Neural crest cell (in vitro differentiated cells): ENCODE data around the gene MYO9B. TPM values are rescaled to one million over a fixed set of nuclear protein-coding genes. Genes with fewer than 3 reads are reported as not detected.
"Not testable (repeated sequence)": the region's sequence is repeated elsewhere in the genome, so short reads cannot be mapped to it uniquely, and the experiment has no call there.

Source experiments
- DNase-seq: peaks from one replicate; pipeline ENCODE4 v3.0.0; 2021; ENCODE audit warnings: low read depth, mixed read lengths, low spot score
- H3K27ac Mint-ChIP-seq: one replicate; pipeline ENCODE4 v1.8.0; 2021; ENCODE audit warnings: mild to moderate bottlenecking, mixed read lengths; ENCODE audit not compliant: unreplicated experiment
- H3K27me3 Mint-ChIP-seq: 2 replicates; pipeline ENCODE4 v1.8.0; 2021; ENCODE audit warnings: low read depth, mild to moderate bottlenecking, mixed read lengths
- H3K36me3 Mint-ChIP-seq: 2 replicates; pipeline ENCODE4 v1.8.0; 2021; ENCODE audit warnings: low read depth, mild to moderate bottlenecking, mixed read lengths
- H3K4me1 Mint-ChIP-seq: 2 replicates; pipeline ENCODE4 v1.8.0; 2021; ENCODE audit warnings: mixed read lengths
- H3K4me3 Mint-ChIP-seq: one replicate; pipeline ENCODE4 v1.8.0; 2021; ENCODE audit warnings: mild to moderate bottlenecking, mixed read lengths
- H3K9me3 Mint-ChIP-seq: 2 replicates; pipeline ENCODE4 v1.8.0; 2021; ENCODE audit warnings: mixed read lengths
- total RNA-seq: library from RNA; stranded (reverse); gene quantifications from 2 replicates; pipeline ENCODE4 v1.2.1, GENCODE V29; 2021
- TF ChIP-seq, protein P1 (sequence below): fragments of 200-600 bp; sonication (generic); conservative IDR thresholded peaks from 2 replicates; pipeline ENCODE4 v1.5.0; 2021; ENCODE audit warnings: antibody characterized with exemption, mild to moderate bottlenecking

Gene MYO9B
- total RNA-seq, 1 donor from 2014 or later = 113 TPM

GRCh38 chr19:17101686-17102628 lies 26.4 kb downstream of the MYO9B start:
- H3K27me3 Mint-ChIP-seq = no peaks in the 10 kb centered on the region
- no peaks in the 10 kb centered on the region for H3K9me3 Mint-ChIP-seq
- H3K4me1 Mint-ChIP-seq = peaks cover 31% of the 10 kb centered on the region
- DNase-seq = no peak
- H3K36me3 Mint-ChIP-seq = peaks cover 28% of the 10 kb centered on the region
- H3K27ac Mint-ChIP-seq = peak overlapping the region; percentile 12
- TF ChIP-seq, protein P1, sequence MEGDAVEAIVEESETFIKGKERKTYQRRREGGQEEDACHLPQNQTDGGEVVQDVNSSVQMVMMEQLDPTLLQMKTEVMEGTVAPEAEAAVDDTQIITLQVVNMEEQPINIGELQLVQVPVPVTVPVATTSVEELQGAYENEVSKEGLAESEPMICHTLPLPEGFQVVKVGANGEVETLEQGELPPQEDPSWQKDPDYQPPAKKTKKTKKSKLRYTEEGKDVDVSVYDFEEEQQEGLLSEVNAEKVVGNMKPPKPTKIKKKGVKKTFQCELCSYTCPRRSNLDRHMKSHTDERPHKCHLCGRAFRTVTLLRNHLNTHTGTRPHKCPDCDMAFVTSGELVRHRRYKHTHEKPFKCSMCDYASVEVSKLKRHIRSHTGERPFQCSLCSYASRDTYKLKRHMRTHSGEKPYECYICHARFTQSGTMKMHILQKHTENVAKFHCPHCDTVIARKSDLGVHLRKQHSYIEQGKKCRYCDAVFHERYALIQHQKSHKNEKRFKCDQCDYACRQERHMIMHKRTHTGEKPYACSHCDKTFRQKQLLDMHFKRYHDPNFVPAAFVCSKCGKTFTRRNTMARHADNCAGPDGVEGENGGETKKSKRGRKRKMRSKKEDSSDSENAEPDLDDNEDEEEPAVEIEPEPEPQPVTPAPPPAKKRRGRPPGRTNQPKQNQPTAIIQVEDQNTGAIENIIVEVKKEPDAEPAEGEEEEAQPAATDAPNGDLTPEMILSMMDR = no peak
- no peak overlapping the region for H3K4me3 Mint-ChIP-seq

DNA sequence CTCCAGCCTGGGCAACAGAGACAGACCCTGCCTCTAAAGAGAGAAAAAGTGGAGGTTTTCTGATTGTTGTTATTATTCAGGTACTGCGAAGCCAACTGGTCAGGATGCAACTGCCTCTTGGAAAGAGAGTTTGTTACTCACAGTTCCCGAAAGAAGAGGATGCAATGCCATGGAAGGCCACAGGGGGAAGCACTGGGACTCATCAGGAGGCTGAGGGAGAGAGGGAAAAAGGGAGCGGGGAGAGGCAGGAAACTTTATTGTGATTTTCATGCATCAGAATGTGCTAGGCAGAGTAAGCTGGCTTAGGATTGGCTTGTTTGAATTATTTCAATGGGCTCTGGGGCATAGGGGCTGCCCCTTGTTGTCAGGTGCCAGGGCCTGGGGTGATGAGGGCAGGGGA lies 27.6 kb downstream of the MYO9B start:
- no peaks in the 10 kb centered on the region for H3K27me3 Mint-ChIP-seq
- no peak overlapping the region for H3K27ac Mint-ChIP-seq
- peak; percentile 31 for DNase-seq
- no peaks in the 10 kb centered on the region for H3K9me3 Mint-ChIP-seq
- TF ChIP-seq, protein P1 = peak; percentile 61
- H3K36me3 Mint-ChIP-seq = peaks cover 28% of the 10 kb centered on the region
- H3K4me3 Mint-ChIP-seq = no peak overlapping the region
- H3K4me1 Mint-ChIP-seq = peaks cover 32% of the 10 kb centered on the region

- Mint-ChIP-seq H3K27me3 (no peaks in the 10 kb centered on the region), H3K27ac (no peak overlapping the region), H3K36me3 (peaks cover 23% of the 10 kb centered on the region), H3K9me3 (no peaks in the 10 kb centered on the region), H3K4me3 (no peak overlapping the region), H3K4me1 (peaks cover 28% of the 10 kb centered on the region)
- no peak for DNase-seq
- TF ChIP-seq, protein P1 = no peak
These were observed 29.1 kb downstream of the MYO9B start for GRCh38 chr19:17104679-17105078.

- no peaks in the 10 kb centered on the region for H3K27me3 Mint-ChIP-seq
- TF ChIP-seq, protein P1 = no peak
- peaks cover 26% of the 10 kb centered on the region for H3K4me1 Mint-ChIP-seq
- no peak overlapping the region for H3K27ac Mint-ChIP-seq
- DNase-seq = no peak
- H3K9me3 Mint-ChIP-seq = no peaks in the 10 kb centered on the region
- H3K4me3 Mint-ChIP-seq = no peak overlapping the region
- peaks cover 23% of the 10 kb centered on the region for H3K36me3 Mint-ChIP-seq
These were observed 30.0 kb downstream of the MYO9B start for GRCh38 chr19:17105556-17105955.

- H3K4me1 Mint-ChIP-seq = peaks cover 27% of the 10 kb centered on the region
- H3K36me3 Mint-ChIP-seq = peaks cover 24% of the 10 kb centered on the region
- not testable (repeated sequence) for H3K27ac Mint-ChIP-seq, H3K4me3 Mint-ChIP-seq, H3K9me3 Mint-ChIP-seq, H3K27me3 Mint-ChIP-seq, DNase-seq
These were observed 31.4 kb downstream of the MYO9B start for GRCh38 chr19:17106964-17107363.
